Right kidney (tissue), 1 donor: ENCODE results near the gene GRIA4.
"Not testable (repeated sequence)": the region's sequence is repeated elsewhere in the genome, so short reads cannot be mapped to it uniquely, and the experiment has no call there.

Source experiments
- DNase-seq: peaks from one replicate; pipeline ENCODE4 v3.0.0-alpha.2; 2016

GRIA4 gene

GRCh38 chr11:105720096-105720495, 110.2 kb downstream of the GRIA4 start:
- DNase-seq: no peak

- DNase-seq: no peak
These were observed 113.4 kb downstream of the GRIA4 start for GRCh38 chr11:105723269-105723668.

DNA sequence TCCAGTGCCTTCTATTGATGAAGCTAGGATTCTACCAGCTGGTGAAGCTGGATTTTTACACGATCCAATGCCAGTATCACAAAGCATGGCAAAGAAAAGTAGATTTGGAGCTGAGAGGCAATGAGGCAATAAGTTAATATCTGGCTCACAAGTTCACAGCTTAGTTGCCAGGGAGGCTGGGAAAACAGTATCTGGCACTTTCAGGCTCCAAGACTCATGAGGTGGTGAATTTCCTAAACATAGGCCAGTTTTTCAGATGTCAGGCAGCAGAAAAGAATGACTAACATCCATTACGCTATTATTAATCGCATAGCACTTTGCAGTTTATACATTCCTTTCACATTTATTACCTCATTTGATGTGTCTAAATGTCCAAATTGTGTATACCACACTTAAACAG, 122.7 kb downstream of the GRIA4 start:
- no peak for DNase-seq

GRCh38 chr11:105734426-105734825, 124.6 kb downstream of the GRIA4 start:
- DNase-seq: no peak

GRCh38 chr11:105738251-105738650, 128.4 kb downstream of the GRIA4 start:
- DNase-seq: no peak

DNA sequence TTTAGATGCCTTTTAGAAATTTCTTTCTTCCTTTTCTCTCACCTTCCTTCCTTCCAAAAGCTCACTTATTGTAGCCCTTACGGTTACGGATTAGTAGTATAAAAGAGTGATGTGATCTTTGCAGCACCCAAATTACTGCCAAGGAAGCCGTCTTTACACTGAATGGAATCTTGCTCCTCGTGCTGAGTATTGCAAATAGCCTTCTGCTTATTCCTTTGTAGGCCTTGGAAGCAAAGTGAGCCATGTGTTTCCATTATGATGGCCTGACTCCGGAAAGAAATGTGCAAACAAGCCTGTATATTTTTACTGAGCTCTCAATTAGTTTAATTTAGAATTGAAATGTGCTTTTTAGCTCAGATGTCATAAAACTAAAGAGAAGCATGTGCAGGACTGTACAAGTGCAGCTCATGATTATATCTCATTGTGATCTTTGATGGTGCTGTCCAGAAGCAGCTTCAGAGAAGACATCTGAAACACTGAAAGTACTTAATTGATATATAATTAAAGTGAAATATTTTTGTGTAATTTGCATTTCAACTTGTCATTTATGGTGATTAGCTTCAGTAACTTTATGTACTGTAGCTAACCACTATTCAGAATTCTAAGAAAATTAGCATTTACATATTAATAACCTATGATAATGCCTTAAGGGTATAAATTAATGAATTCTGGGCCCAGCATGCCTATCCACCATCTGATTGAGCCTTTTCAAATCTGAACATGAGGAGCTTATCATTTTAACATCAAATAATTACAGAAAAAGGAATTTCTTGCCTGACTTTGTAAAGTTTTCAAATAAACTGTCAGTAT, 129.3 kb downstream of the GRIA4 start:
- DNase-seq: no peak

GRCh38 chr11:105740164-105740903, 130.5 kb downstream of the GRIA4 start:
- DNase-seq: no peak

DNA sequence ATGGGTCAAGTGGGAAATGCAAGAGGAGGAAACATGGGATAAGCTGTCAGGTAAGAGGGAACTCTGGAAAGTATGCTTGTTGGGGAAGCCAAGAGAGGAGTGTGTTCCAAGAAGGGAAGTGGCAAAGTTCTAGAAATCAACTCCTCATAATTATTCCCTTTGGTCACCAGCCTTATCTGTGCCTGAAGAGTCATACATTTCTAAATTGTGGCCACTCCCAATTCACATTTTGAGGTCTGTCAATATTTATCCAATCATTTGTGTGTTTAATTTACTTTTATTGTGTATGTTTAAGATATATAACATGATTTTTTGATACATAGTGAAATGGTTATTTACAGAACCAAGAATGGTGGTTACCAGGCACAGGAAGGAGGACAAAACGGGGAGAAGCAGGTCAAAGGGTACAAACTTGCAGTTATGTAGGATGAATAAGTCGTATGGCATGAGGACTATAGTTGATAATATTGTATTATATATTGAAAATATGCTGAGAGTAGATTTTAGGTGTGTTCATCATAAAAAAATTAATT, 131.7 kb downstream of the GRIA4 start:
- DNase-seq: no peak

DNA sequence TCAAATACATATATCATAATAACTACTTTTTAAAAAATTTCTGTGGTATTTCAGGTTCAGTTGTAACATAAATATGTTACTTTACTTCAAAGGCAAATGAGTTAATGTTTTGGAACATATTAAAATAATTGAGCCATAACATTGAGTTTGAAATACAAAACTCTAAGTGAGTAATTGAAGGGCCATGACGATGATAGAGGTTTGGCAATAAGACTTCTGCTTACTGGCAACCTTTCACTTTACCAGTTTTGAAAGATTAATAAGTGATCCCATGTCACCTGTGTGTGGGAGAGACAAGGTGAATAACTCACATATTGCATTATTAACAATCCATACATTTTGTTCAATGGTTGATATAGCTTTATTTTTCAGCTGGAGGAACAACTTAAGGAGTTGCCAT, 144.4 kb downstream of the GRIA4 start:
- no peak for DNase-seq

GRCh38 chr11:105754716-105755115, 144.8 kb downstream of the GRIA4 start:
- DNase-seq: no peak

DNA sequence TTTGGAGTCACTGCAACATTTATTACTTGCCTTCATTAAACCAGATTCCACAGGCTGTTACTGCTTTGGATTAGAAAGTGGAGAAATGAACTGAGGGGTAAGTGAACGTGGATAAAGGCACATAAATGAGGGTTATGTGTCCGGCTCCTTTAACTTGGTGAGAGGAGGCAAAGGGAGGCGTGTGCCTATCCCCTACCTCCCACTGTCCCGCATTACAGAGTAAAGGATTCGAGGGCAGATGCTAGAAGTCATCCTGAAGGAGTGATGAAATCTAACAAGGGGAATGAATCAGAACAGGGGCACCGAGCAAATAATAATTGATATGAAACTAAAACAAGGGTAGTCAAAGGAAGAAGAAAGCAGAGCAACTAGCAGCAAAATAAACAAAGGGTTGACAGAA, 147.2 kb downstream of the GRIA4 start:
- DNase-seq: no peak

- no peak for DNase-seq
These were observed 153.7 kb downstream of the GRIA4 start for GRCh38 chr11:105763594-105763993.

- no peak for DNase-seq
These were observed 158.1 kb downstream of the GRIA4 start for GRCh38 chr11:105767931-105768330.

DNA sequence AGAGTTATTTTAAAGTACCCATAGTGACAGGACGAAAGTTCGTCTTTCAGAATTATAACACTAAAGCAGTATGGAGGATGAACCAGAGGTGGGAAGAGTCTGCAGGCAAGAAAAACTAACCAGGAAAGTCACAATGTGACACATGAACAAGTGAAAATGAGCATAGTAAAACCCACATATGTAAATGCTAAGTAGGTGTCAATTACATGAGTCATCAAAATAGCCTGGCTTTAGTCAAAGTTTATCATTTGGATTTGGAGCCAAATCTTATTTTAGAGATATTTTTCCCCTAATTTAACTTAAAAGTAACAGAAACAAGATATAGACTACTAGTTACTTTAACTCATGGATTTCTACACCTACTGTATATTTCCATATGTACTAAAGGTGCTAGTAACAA, 159.8 kb downstream of the GRIA4 start:
- no peak for DNase-seq

GRCh38 chr11:105773452-105773851, 163.6 kb downstream of the GRIA4 start:
- not testable (repeated sequence) for DNase-seq

DNA sequence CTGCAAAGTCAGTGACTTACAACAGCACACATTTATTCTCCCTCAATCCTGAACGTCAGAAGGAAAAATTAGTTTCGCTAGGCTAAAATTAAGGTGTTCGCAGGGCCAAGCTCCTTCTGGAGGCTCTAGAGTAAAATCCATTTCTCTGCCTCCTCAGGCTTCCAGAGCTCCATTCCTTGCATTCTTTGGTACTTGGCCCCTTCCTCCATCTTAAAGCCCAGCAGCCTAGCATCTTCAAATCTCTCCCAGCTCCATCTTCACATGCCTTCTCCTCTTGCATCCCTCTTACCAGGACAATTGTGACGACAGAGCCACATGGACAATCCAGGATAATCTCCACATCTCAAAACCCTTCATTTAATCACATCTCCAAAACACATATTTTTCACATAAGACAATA, 165.0 kb downstream of the GRIA4 start:
- no peak for DNase-seq

GRCh38 chr11:105780781-105781525, 171.1 kb downstream of the GRIA4 start:
- no peak for DNase-seq

DNA sequence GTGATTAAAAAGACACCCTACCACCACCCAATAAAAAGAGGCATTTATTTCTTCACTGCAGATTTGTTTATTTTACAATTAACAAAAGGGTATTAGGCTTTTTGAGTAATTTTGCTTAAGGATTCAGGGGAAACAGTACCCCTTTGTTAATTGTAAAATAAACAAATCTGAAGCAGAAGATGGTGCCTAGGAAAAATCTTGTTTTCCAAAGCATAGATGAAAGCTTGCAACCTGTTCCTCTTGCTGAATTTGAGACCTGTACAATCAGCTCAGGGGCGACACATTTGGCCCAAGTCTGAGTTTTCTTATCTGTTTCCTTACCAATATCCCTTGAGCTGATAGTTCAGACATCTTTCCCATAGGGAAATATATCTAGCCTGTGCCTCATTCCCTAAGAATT, 171.9 kb downstream of the GRIA4 start:
- no peak for DNase-seq

DNA sequence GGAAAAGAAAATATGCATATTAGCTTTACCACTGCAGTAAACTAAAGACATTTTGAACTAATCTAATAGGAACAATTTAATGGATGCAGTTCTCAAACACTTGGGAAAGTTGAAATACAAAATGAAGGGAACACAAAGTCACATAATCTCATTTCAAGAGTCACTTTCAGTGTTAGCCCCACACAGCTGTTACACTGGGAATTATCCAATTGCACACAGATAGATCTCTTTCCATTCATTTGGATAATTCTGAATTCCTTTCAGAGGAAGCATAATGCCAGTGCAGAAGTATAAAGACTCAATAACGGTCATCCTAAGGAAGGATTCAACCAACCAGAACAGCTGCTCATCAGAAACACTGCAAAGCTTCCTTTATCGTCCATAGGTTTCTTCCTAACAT, 173.3 kb downstream of the GRIA4 start:
- no peak for DNase-seq

- DNase-seq: not testable (repeated sequence)
These were observed 176.0 kb downstream of the GRIA4 start for GRCh38 chr11:105785850-105786249.

GRCh38 chr11:105786741-105787140, 176.9 kb downstream of the GRIA4 start:
- DNase-seq: no peak

GRCh38 chr11:105789579-105790420, 179.9 kb downstream of the GRIA4 start:
- no peak for DNase-seq
